GM21825 (cell line): ENCODE data around the gene HEXD.

Experiments
- ATAC-seq: cut with Tn5 transposase; IDR thresholded peaks from one replicate; pipeline ENCODE4 v1.9.1; 2021; ENCODE audit warnings: mild to moderate bottlenecking, moderate library complexity; ENCODE audit not compliant: unreplicated experiment

Gene HEXD

GRCh38 chr17:82414548-82415281 is 3.4 kb upstream of the HEXD start:
- no peak for ATAC-seq

- no peak for ATAC-seq
Measured at GRCh38 chr17:82415336-82415735, 2.8 kb upstream of the HEXD start.

- no peak for ATAC-seq
Measured at GRCh38 chr17:82415786-82416185, 2.4 kb upstream of the HEXD start.

- ATAC-seq: no peak
Measured at GRCh38 chr17:82416264-82416663, 1.9 kb upstream of the HEXD start.

- ATAC-seq: no peak
Measured at GRCh38 chr17:82416771-82417170, 1.4 kb upstream of the HEXD start.

- ATAC-seq: no peak
Measured at GRCh38 chr17:82419540-82419939, 1.4 kb downstream of the HEXD start.

GRCh38 chr17:82424001-82424862 is 6.1 kb downstream of the HEXD start:
- no peak for ATAC-seq

- no peak for ATAC-seq
Measured at GRCh38 chr17:82424863-82425159, 6.7 kb downstream of the HEXD start.

- no peak for ATAC-seq
Measured at GRCh38 chr17:82428546-82428945, 10.4 kb downstream of the HEXD start.

GRCh38 chr17:82429824-82430223 is 11.7 kb downstream of the HEXD start:
- ATAC-seq: no peak

- no peak for ATAC-seq
Measured at GRCh38 chr17:82432017-82432416, 13.9 kb downstream of the HEXD start.

GRCh38 chr17:82433560-82434215 is 15.5 kb downstream of the HEXD start:
- ATAC-seq: no peak

GRCh38 chr17:82434216-82434565 is 16.0 kb downstream of the HEXD start:
- no peak for ATAC-seq

- no peak for ATAC-seq
Measured at GRCh38 chr17:82435103-82435502, 17.0 kb downstream of the HEXD start.

- ATAC-seq: no peak
Measured at GRCh38 chr17:82435601-82436583, 17.7 kb downstream of the HEXD start.

- ATAC-seq: no peak
Measured at GRCh38 chr17:82436601-82437324, 18.6 kb downstream of the HEXD start.

GRCh38 chr17:82437325-82437668 is 19.1 kb downstream of the HEXD start:
- ATAC-seq: no peak

- no peak for ATAC-seq
Measured at GRCh38 chr17:82438401-82439193, 20.4 kb downstream of the HEXD start.

- ATAC-seq: no peak
Measured at GRCh38 chr17:82439194-82439828, 21.2 kb downstream of the HEXD start.
